Sigmoid colon (tissue), 7 donors: ENCODE data around the gene MLF1. TPM values are rescaled to one million over a fixed set of nuclear protein-coding genes. Genes with fewer than 3 reads are reported as not detected.

Source experiments
- DNase-seq: peaks from one replicate; pipeline ENCODE4 v3.0.0-alpha.2; 2019
- H3K27ac ChIP-seq, 4 donors: fragments of 200-600 bp; sonication (generic); one replicate each; pipeline ENCODE4 v1.5.1; 2016 to 2019; ENCODE audit warnings: mild to moderate bottlenecking in 1 of 4
- H3K27me3 ChIP-seq, 3 donors: fragments of 200-600 bp; sonication (generic); one replicate each; pipeline ENCODE4 v1.5.1; 2019; ENCODE audit warnings: mild to moderate bottlenecking in 1 of 3
- H3K36me3 ChIP-seq, 4 donors: fragments of 200-600 bp; sonication (generic); one replicate each; pipeline ENCODE4 v1.5.1; 2016 to 2019
- H3K4me1 ChIP-seq, 4 donors: fragments of 200-600 bp; sonication (generic); one replicate each; pipeline ENCODE4 v1.5.1; 2017 to 2019
- H3K4me3 ChIP-seq, 4 donors: fragments of 200-600 bp; sonication (generic); one replicate each; pipeline ENCODE4 v1.5.1; 2017 to 2019; ENCODE audit warnings: mild to moderate bottlenecking in 2 of 4, moderate library complexity in 1 of 4
- H3K9me3 ChIP-seq, 4 donors: fragments of 200-600 bp in 3 of 4; sonication (generic) in 3 of 4; one replicate each; pipeline versions ENCODE4 v1.5.1 to v1.6.1; 2013 to 2019
- CTCF ChIP-seq, 4 experiments: fragments of 450-650 bp in 3 of 4; fragments of 200-600 bp in 1 of 4; IDR thresholded peaks; one replicate each; pipeline ENCODE4 v1.5.1; 2016 to 2019; ENCODE audit warnings: antibody characterized with exemption in 4 of 4, mild to moderate bottlenecking in 3 of 4, moderate library complexity in 2 of 4
- EP300 ChIP-seq, 4 donors: sonication (generic); formaldehyde crosslinking; IDR thresholded peaks; one replicate each; pipeline ENCODE4 v1.6.1; 2017; ENCODE audit warnings: antibody characterized with exemption in 4 of 4
- POLR2A ChIP-seq, 2 donors: fragments of 450-650 bp; IDR thresholded peaks; one replicate each; pipeline ENCODE4 v1.6.1; 2016; ENCODE audit warnings: antibody characterized with exemption in 2 of 2, mild to moderate bottlenecking in 2 of 2, moderate library complexity in 2 of 2
- POLR2AphosphoS5 ChIP-seq, 4 donors: sonication (generic); formaldehyde crosslinking; IDR thresholded peaks; one replicate each; pipeline ENCODE4 v1.6.1; 2017; ENCODE audit warnings: antibody characterized with exemption in 4 of 4
- WGBS, 2 donors: extraction: QIAGEN DNeasy Blood & Tissue Kit; methylation state at CpG; one replicate each; pipeline ENCODE4 v1.1.7; 2013; 5-methylcytosine and 5-hydroxymethylcytosine counted together
- intact Hi-C: fragments of 100-400 bp; cut with DNase I; formaldehyde crosslinking; loops from one replicate; pipeline ENCODE4 v1.15.1; 2023
- polyA plus RNA-seq, 3 donors: library from polyadenylated mRNA; stranded (reverse); fragments of 200-250 nt; gene quantifications; one replicate each; pipeline ENCODE4 v1.2.3, GENCODE V29; 2013
- total RNA-seq, 4 donors: library from RNA; depleted of rRNA; stranded (reverse); fragments of >200 nt; gene quantifications; one replicate each; pipeline ENCODE4 v1.1.0, GENCODE V29; 2016
- donor health status: healthy with polysubstance abuse.
- donor health status: Bipolar disorder and iron deficiency.
- donor health status: healthy.

MLF1 gene
- total and polyA plus RNA-seq, 7 donors: 3.0 to 14.1 (median 9.1) TPM

- no peak for TF ChIP-seq POLR2A (IDR thresholded peaks at IDR 0.05)
- TF ChIP-seq POLR2AphosphoS5 (IDR thresholded peaks at IDR 0.05): no peak
- no peak for TF ChIP-seq CTCF (IDR thresholded peaks at IDR 0.05)
- no peak for TF ChIP-seq EP300 (IDR thresholded peaks at IDR 0.05)
- no peaks in the 10 kb centered on the region for H3K36me3 ChIP-seq
- H3K27me3 ChIP-seq: no peaks in the 10 kb centered on the region
- no peak overlapping the region for H3K27ac ChIP-seq
- intact Hi-C loops: no loop called here
- 94% methylated on average over 6 of the region's 6 CpGs for WGBS, 2 donors
- DNase-seq: no peak
- no peaks in the 10 kb centered on the region for H3K9me3 ChIP-seq
- H3K4me1 ChIP-seq: peaks cover 0 to under 1% (median 0%) of the 10 kb centered on the region in 4 donors
- no peak overlapping the region for H3K4me3 ChIP-seq
Observed at GRCh38 chr3:158565076-158565475, 5.9 kb upstream of the MLF1 start.

- Histone ChIP-seq H3K4me1 (peaks cover 0 to 20% (median 11%) of the 10 kb centered on the region in 4 donors), H3K9me3 (no peaks in the 10 kb centered on the region), H3K27ac (no peak overlapping the region), H3K4me3 (no peak overlapping the region), H3K27me3 (no peaks in the 10 kb centered on the region), H3K36me3 (no peaks in the 10 kb centered on the region)
- 81 to 90% methylated on average over 3 of the region's 3 CpGs for WGBS, 2 donors
- DNase-seq: no peak
- intact Hi-C loops: no loop called here
- TF ChIP-seq CTCF (IDR thresholded peaks at IDR 0.05) (no peak), EP300 (IDR thresholded peaks at IDR 0.05) (no peak), POLR2AphosphoS5 (IDR thresholded peaks at IDR 0.05) (no peak)
Observed at GRCh38 chr3:158568784-158569183, 2.2 kb upstream of the MLF1 start.

GRCh38 chr3:158569794-158570193 is 1.2 kb upstream of the MLF1 start:
- intact Hi-C loops: loop anchor here (10.0 kb wide), 2 partner anchors 75 to 235 kb away; partner anchors contain the start of genes GFM1 and MFSD1
- no peak for TF ChIP-seq CTCF (IDR thresholded peaks at IDR 0.05)
- no peak for TF ChIP-seq POLR2AphosphoS5 (IDR thresholded peaks at IDR 0.05)
- no peak for TF ChIP-seq POLR2A (IDR thresholded peaks at IDR 0.05)
- no peak for TF ChIP-seq EP300 (IDR thresholded peaks at IDR 0.05)
- Histone ChIP-seq H3K27me3 (no peaks in the 10 kb centered on the region), H3K36me3 (no peaks in the 10 kb centered on the region), H3K4me1 (peaks cover 0 to 20% (median 11%) of the 10 kb centered on the region in 4 donors), H3K9me3 (no peaks in the 10 kb centered on the region), H3K4me3 (no peak overlapping the region), H3K27ac (no peak overlapping the region)
- DNase-seq: no peak
- WGBS, 2 donors: 66 to 73% methylated on average over 3 of the region's 3 CpGs

- intact Hi-C loops: loop anchor here (10.0 kb wide), 2 partner anchors 73 to 233 kb away; partner anchors contain the start of genes GFM1 and MFSD1
- no peak for DNase-seq
- no peak for TF ChIP-seq POLR2A (IDR thresholded peaks at IDR 0.05)
- TF ChIP-seq EP300 (IDR thresholded peaks at IDR 0.05): no peak
- no peak for TF ChIP-seq POLR2AphosphoS5 (IDR thresholded peaks at IDR 0.05)
- TF ChIP-seq CTCF (IDR thresholded peaks at IDR 0.05): no peak
- Histone ChIP-seq H3K9me3 (no peaks in the 10 kb centered on the region), H3K4me3 (peak overlapping the region in 1 of 4 donors; percentile 67), H3K27ac (no peak overlapping the region), H3K4me1 (peaks cover 0 to 20% (median 11%) of the 10 kb centered on the region in 4 donors), H3K27me3 (no peaks in the 10 kb centered on the region), H3K36me3 (no peaks in the 10 kb centered on the region)
- 89 to 93% methylated on average over 15 to 16 of the region's 16 CpGs for WGBS, 2 donors
Observed at GRCh38 chr3:158571969-158572765, 1.2 kb downstream of the MLF1 start.
